Erythroblast (primary cell): ENCODE data around the gene MAP3K2.

Experiments used
- GATA1 ChIP-seq: IDR thresholded peaks from 2 replicates; pipeline ENCODE4 v1.6.1; 2011; ENCODE audit warnings: low read depth, mild to moderate bottlenecking, control low read depth, low read length, moderate library complexity
- POLR2A ChIP-seq: IDR thresholded peaks from 2 replicates; pipeline ENCODE4 v1.6.1; 2011; ENCODE audit warnings: mild to moderate bottlenecking, low read length

- TF ChIP-seq POLR2A (no peak), GATA1 (no peak)
These were observed 19.9 kb upstream of the MAP3K2 start for GRCh38 chr2:127407661-127408003.
